Dedifferentiated amniotic fluid mesenchymal stem cell (primary cell): ENCODE data around the gene CHRM5.
A peak's percentile ranks its signal among the peaks of the same experiment; 100 is the strongest.
"Not testable (repeated sequence)": the region's sequence is repeated elsewhere in the genome, so short reads cannot be mapped to it uniquely, and the experiment has no call there.

Experiments used
- DNase-seq: peaks from one replicate; pipeline ENCODE4 v3.0.0-alpha.2; 2016; ENCODE audit errors: extremely low spot score

The CHRM5 gene

DNA sequence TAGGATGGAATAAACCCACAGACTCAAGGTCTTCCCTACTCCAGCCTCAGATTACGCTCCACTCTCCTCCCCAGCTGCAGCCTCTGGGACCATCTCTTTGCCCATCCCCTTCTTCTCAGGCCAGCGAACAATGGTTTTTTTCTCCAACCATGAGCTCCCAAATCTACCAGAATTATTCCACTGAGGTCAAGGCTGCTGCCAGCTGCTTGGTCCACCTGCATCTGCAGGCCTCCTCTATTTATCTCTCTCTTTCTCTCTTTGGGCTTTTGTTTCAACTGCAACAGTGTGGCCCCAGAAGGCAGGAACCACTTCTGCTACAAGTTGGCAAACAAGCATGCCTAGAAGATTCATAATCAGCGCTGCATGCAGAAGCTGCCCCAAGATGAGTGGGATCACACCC, 19.1 kb downstream of the CHRM5 start:
- DNase-seq, result no peak

DNA sequence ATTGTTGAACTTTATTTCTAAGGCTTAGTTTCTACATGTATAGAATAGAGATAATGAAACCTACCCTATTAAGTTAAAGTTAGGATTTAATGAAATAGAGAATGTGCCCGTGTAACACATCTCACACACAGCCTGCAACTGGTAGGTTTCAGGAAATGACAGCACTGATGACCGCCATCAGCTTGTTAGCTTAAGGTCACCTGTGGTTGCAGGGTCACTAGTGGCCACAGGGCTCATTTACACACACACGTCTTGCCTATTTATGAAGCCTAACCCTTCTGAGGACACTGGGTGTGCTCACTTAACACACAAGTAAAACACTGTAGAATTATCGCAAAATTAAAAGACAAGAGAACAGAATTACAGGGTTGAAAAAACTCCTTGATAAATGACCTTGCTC, 20.1 kb downstream of the CHRM5 start:
- DNase-seq, result no peak

DNA sequence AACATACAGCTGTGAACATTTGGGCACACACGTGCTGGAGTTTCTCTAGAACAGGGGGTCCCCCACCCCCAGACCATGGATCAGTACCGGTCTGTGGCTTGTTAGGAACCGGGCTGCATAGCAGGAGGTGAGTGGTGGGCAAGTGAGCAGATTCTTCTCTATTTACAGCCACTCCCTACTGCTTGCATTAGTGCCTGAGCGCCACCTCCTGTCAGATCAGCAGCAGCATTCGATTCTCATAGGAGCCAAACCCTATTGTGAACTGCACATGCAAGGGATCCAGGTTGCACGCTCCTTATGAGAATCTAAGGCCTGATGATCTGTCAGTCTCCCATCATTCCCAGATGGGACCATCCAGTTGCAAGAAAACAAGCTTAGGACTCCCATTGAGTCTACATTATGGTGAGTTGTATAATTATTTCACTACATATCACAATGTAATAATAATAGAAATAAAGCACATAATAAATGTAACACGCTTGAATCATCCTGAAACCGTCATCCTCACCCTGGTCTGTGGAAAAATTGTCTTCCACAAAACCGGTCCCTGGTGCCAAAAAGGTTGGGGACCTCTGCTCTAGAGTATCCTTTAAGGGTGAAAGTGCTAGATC, 25.8 kb downstream of the CHRM5 start:
- DNase-seq, result no peak

DNA sequence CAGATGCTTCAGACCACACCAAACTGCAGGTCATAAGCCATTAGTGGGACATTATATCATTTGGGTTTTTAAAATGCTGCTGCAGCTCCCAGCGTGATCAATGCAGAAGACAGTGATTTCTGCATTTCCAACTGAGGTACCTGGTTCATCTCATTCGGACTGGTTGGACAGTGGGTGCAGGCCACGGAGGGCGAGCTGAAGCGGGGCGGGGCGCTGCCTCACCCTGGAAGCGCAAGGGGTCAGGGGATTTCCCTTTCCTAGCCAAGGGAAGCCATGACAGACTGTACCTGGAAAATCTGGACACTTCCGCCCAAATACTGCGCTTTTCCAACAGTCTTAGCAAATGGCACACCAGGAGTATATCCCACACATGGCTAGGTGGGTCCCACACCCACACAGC, 27.4 kb downstream of the CHRM5 start:
- not testable (repeated sequence) for DNase-seq

DNA sequence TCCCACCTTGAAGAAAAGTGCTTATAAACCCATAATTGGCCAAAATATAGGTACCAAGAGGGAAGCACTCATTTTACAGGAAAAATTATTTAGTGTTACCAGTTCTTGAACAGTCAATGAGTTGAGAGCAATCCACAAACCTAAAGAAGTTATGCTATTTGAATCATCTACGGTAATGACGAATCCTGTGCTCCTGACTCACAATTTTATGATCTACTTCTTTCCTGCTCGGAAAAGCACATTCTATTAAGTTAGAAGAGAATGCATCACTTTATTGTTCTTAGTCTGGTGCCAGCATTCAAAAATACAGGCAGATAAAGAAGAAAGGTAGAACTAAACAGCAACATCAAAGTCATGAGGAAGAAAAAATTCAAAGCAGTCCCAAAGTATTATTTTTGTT, 33.2 kb downstream of the CHRM5 start:
- no peak for DNase-seq

DNA sequence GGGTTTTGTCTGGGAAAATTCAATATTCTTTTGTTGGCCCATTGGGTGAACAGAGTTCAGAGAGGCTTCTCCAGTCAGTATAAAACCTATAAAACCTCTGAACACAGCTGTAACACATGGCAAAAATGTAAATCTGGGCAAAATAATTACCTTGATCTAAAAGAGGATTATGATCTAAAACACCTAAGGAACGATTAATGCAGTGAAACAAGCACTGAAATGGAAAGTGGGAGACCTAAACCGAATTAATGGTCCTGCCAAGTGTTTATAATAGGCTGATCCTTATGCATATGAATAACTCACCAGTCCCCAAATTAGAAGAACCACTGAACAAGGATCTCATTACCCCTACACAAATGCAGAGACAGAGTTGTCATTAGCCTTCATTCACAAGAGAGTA, 38.1 kb downstream of the CHRM5 start:
- no peak for DNase-seq

DNA sequence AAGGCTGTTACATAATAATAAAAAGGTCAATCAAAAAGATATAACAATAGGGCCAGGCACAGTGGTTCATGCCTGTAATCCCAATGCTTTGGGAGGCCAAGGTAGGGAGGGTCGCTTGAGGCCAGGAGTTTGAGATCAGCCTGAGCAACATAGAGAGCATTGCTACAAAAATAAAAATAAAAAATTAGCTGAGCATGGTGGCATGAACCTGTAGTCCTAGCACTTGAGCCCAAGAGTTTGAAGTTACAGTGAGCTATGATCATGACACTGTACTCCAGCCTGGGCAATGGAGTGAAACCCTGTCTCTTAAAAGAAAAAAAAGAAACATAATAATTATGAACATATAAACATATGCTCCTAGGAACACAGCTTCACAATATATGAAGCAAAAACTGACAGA, 41.4 kb downstream of the CHRM5 start:
- no peak for DNase-seq

DNA sequence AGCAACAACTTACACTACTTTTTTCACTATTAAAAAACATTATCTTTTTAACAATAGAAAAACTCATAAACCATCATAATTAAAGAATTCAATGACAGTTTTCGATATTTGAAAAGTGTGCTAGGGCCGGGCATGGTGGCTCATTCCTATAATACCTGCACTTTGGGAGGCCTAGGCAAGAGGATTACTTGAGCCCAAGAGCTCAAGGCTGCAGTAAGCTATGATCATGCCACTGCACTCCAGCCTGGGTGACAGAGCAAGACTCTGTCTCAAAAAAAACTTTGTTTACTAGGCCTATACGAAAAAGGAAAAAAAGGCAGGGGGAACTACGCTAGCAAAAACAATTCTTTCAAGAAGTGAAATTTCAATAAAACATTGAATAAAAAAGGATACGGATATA, 42.6 kb downstream of the CHRM5 start:
- no peak for DNase-seq

DNA sequence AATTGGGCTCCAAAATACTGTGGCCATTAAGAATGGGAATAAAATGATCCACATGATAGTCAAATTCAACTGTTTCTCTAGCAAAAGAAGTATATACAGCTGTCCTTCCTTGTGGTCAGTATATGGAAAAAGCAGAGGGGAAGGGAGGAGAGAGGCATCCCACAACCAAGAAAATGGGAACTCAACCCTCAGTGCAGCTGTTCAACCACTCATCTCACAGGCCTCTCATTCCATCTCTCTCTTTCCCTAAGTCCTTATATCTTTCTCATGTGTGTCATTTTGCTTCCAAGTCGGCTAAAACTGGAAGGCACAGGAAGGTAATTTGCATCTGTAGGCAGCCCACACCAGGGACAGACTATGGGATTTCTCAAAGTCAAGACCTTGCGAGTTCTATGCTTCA, 43.2 kb downstream of the CHRM5 start:
- DNase-seq, result no peak

DNA sequence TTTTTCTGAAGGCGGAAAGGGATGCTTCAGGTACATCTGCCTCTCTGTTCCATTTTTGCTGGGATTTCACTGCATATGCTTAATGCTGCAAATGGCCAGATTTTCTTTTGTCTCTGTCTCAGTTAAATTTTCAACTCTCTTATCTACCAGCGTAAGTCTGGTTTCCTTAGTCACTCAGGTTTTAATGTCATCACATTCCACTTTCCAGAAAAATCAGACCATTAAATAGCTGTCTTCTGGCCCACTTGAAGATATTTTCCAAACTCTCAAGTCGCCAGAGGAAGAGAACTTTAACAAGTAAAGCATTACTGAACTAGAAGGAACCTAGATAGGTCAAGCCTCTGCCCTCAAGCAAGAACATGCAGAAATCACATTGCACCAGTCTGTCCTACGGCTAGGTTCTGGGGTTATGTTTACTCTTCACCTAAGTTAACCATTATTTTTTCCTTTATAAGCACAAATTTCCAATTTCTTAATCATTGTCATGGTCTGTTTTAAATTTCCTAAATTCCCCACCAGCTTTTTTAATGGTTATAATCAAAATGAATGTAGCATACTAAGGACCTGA, 44.2 kb downstream of the CHRM5 start:
- no peak for DNase-seq

DNA sequence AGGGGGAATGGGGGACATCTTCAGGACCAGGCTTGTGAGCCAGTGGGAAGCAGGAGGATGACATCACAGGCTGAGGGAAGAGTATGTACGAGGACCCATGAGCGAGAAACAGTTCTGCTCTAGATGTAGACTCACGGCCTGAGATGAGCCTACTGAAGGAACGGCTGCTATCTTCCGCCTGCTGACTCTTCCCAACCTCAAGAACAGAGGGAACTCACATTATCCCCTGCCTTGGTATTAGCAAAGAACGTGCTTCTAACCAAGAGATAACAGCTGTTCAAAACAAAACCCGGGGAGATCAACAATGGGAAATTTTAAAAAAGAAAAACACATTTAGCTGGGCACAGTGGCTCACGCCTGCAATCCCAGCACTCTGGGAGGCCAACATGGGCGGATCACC, 45.4 kb downstream of the CHRM5 start:
- DNase-seq, result no peak

DNA sequence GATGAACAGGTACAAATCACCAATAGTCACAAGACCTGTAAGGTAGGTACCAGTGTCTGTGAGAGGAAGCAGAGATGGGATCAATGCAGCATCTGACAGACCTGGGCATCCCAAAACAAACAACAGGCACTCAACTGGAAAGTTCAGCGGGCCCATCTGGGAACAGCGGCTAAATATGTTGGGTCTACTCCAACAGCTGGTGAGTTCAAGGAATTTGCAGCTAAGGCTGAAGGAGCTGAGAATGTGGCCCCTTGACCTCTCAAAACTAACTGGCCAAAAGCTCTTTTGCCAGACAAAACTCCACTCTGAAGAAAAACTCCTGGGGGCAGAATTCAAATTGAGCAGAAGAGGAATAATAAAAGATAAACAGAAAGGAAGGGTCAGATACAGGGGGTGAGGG, 46.3 kb downstream of the CHRM5 start:
- DNase-seq, result no peak

DNA sequence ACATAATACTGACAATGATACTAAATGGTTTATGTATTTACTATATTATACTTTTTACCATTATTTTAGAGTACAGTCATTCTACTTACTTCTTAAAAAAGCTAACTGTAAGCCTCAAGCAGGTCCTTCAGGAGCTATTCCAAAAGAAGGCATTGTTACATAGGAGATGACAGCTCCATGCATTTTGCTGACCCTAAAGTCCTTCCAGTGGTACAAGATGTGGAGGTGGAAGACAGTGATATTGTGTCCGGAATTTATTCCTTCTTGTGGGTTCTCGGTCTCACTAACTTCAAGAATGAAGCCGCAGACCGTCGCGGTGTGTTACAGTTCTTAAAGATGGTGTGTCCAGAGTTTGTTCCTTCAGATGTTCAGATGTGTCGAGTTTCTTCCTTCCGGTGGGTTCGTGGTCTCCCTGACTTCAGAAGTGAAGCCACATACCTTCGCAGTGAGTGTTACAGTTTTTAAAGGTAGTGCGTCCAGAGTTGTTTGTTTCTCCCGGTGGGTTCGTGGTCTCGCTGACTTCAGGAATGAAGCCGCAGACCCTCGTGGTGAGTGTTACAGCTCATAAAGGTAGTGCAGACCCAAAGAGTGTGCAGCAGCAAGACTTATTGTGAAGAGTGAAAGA, 49.8 kb downstream of the CHRM5 start:
- no peak for DNase-seq

DNA sequence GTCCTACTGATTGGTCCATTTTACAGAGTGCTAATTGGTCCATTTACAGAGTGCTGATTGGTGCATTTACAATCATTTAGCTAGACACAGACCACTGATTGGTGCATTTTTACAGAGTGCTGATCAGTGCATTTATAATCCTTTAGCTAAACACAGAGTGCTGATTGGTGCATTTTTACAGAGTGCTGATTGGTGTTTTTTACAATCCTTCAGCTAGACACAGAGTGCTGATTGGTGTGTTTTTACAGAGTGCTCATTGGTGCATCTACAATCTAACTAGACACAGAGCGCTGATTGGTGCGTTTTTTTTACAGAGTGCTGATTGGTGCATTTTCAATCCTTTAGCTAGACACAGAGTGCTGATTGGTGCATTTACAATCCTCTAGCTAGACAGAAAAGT, 50.4 kb downstream of the CHRM5 start:
- DNase-seq, result not testable (repeated sequence)

DNA sequence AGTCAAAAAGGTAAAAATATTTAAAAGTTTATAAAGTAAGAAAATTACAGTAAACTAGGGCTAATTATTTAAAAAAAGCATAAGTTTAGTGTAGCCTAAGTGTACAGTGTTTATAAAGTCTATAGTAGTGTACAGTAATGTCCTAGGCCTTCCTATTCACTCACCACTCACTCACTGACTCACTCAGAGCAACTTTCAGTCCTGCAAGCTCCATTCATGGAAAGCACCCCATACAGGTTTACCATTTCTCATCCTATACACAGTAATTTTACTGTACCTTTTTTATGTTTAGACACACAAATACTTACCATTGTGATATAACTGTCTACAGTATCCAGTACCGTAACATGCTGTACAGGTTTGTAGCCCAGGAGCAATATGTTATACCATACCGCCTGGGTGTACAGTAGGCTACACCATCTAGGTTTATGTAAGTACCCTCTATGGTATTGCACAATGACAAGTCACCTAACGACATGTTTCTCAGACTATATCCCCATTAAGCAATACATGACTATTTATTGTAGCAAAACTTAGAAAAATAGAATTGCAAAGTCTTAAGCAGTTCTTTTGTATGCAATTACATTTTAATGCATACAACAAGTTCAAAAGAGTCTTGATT, 51.2 kb downstream of the CHRM5 start:
- DNase-seq, result no peak

DNA sequence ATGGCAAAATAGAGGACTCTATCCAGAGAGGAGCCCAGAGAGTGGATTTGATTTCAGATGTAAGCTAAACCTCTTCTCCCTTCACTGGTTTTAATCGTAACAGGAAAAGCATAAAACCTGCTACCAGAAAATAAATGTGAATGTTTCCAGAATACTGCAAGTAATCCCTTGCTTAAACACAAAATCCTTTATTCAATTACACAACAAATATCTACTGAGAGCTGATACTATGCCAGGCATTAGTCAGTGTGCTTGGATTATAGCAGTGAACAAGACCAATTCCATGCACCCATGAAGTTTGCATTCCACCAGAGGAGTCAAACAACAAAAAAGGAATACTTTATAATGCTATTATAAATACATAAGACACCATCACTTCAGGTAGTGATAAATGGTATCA, 55.6 kb downstream of the CHRM5 start:
- DNase-seq, result peak; percentile 52

DNA sequence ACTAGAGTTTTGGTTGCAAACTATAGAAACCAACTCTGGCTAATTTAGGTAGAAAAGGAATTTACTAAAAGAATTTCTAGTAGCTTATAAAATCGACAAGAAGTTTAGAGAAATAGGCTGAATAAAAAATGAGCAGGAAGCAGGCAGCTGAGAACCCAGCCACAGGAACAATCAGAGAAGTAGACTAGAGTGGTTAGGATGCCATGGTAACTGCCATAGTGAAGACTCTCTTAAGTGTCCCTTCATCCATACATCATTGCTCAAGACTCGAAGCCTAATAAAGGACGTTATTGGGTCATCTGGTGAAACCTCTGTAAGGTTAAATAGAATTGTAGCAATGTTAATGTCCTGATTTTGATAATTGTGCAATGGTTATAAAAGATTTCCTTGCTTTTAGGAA, 57.0 kb downstream of the CHRM5 start:
- no peak for DNase-seq

DNA sequence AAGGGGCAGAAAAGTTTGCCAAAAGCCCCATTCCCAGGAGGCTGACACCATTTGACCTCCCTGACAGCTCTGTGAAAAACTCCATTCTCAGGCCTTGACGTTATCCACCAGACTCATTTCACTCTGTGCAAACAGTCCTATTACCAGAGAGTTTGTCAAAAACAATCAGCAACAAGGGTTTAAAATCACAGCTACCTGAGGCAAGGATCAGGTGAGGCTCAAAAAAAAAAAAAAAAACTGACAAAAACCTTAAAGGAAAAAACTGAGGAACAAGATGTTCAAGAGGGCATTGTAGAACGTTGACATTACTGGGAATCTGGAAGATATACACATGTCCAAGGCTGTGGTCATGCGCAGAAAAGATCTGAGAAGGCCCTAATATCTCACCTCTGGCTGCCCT, 59.3 kb downstream of the CHRM5 start:
- no peak for DNase-seq

DNA sequence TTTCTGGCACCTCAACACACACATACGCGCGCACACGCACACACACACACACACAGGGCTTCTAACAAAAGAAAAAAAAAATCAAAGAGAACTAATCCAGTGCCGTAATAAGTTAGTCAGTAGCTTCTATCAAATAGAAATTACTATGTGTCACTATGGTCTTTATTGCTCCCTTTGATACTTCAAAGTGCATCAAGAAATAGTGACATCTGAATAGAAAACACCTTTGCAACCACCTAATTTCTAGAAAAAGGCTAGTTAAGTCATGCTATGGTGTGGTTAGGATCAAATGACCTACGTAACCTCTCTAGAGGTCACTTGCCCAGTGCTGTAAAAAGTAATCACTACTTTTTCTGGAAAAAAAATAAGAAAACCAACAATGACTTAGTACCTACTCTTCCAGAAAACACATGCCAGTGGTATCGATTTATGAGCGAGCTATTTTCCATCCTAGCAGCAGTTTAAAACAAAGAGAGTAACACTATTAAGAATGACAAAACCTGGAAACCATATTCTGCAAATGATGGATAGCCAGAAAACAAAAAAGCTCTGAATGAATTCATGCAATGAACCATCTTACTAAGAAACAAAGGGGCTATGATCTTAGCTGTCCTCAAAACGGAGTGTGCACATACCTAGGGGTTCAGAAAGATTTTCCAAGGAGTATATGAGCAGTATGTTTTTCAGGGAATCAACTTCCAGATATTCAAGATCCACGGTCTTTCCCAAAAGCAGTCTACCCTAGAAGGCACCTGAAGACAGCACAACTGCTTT, 63.9 kb downstream of the CHRM5 start:
- no peak for DNase-seq

DNA sequence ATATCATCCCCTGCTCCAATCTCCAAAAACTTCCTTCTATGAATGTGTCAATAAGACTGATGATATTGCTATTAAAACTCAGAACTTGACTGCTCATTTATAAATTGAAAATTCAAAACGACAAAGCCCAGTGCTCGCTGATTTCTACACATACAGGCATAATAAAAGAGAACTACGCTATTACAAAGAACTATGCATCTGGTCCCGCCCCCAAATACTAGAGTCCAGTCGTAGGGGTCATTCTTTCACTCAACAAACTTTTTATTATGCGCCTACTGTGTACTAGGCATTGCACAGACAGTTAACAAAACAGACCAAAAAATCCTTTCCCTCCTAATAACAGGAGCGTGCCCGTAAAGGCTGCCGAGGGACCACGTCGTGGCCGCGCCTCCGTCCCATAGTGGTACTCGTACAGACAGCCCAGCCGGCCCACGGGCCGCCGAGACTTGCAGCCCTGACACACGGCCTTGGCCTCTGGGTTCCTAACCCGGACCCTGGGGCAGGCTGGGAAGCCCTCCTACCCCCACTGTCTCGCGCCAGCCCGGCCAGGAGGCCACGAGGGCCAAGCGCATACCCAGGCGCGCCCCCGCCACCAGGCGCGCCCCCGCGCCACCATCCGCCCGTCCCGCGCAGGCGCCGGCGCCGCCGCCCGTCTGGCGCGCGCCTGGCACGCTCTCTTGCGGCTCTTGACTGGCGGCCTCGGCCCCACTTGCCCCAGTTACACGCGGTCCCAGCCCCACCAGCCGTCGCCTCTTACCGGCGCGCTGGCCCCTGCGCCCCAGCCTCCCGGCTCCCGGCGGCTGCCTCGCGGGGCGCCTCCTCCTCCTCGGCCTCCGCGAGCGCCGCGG, 70.0 kb downstream of the CHRM5 start:
- DNase-seq, result peak; percentile 64
